ENCODE measurements around the gene GFPT1.

GRCh38 chr2:69400121-69400520, 13.1 kb upstream of the GFPT1 start:
- no peak for TF ChIP-seq CTCF (IDR thresholded peaks at IDR 0.05; ENCODE audit: low read depth, low read length, missing input control)
- no peak for TF ChIP-seq ATF3 (IDR thresholded peaks at IDR 0.05)
- TF ChIP-seq RAD21 (IDR thresholded peaks at IDR 0.05): no peak
- no peak for TF ChIP-seq MAX (IDR thresholded peaks at IDR 0.05)
- TF ChIP-seq REST (IDR thresholded peaks at IDR 0.05): no peak
- no peak for TF ChIP-seq JUND (IDR thresholded peaks at IDR 0.05)
- no peak for TF ChIP-seq HNF4G (IDR thresholded peaks at IDR 0.05)
- TF ChIP-seq NR2F2 (IDR thresholded peaks at IDR 0.05): no peak
- TF ChIP-seq TAF1 (conservative IDR thresholded peaks at IDR 0.05): no peak
- TF ChIP-seq SP1 (IDR thresholded peaks at IDR 0.05): no peak

Measured in liver (tissue), 3 donors.